RCC 7860 (cell line): ENCODE data around the gene PIP5K1C.

Source experiments
- DNase-seq: peaks from one replicate; pipeline ENCODE4 v3.0.0-alpha.2; 2015; ENCODE audit warnings: low spot score
- FAIRE-seq: peaks from 2 replicates; lab custom pipeline; 2012; peaks lifted over from hg19 to GRCh38; lab: Jason Lieb, UNC

Gene PIP5K1C

GRCh38 chr19:3722443-3723109 lies 22.3 kb upstream of the PIP5K1C start:
- DNase-seq: no peak
- no peak for FAIRE-seq

- FAIRE-seq (no peak), DNase-seq (no peak)
These were observed 21.7 kb upstream of the PIP5K1C start for GRCh38 chr19:3721887-3722442.

GRCh38 chr19:3721131-3721886 lies 21.0 kb upstream of the PIP5K1C start:
- DNase-seq (peak; percentile 46), FAIRE-seq (no peak)

- no peak for DNase-seq
- FAIRE-seq: no peak
These were observed 20.2 kb upstream of the PIP5K1C start for GRCh38 chr19:3720349-3720917.

GRCh38 chr19:3719868-3720267 lies 19.6 kb upstream of the PIP5K1C start:
- DNase-seq: no peak

GRCh38 chr19:3716147-3716668 lies 15.9 kb upstream of the PIP5K1C start:
- no peak for FAIRE-seq
- no peak for DNase-seq

More at GRCh38 chr19:3719868-3720267, 19.6 kb upstream of the PIP5K1C start:
- FAIRE-seq: no peak

GRCh38 chr19:3712663-3713611 lies 12.7 kb upstream of the PIP5K1C start:
- DNase-seq (no peak), FAIRE-seq (no peak)

- DNase-seq (peak; percentile 66), FAIRE-seq (no peak)
These were observed 10.1 kb upstream of the PIP5K1C start for GRCh38 chr19:3710265-3710812.

- FAIRE-seq (no peak), DNase-seq (no peak)
These were observed 8.1 kb upstream of the PIP5K1C start, which contains the start of gene TJP3 for GRCh38 chr19:3708207-3708931. TSS of gene TJP3 (plus strand) at chr19:3708384. CDS start at chr19:3728433, 20,049 bp downstream.

GRCh38 chr19:3707868-3708206 lies 7.6 kb upstream of the PIP5K1C start:
- FAIRE-seq: no peak
- no peak for DNase-seq

GRCh38 chr19:3701200-3701599 lies 932 bp upstream of the PIP5K1C start:
- FAIRE-seq (no peak), DNase-seq (no peak)

GRCh38 chr19:3699741-3700241 lies 477 bp downstream of the PIP5K1C start:
- FAIRE-seq: no peak
- no peak for DNase-seq

- peak; percentile 21 for DNase-seq
- no peak for FAIRE-seq
These were observed 1.1 kb downstream of the PIP5K1C start for GRCh38 chr19:3698974-3699740.

GRCh38 chr19:3698386-3698950 lies 1.8 kb downstream of the PIP5K1C start:
- FAIRE-seq (no peak), DNase-seq (no peak)

- no peak for FAIRE-seq
- DNase-seq: no peak
These were observed 2.4 kb downstream of the PIP5K1C start for GRCh38 chr19:3697671-3698385.

GRCh38 chr19:3697094-3697493 lies 3.2 kb downstream of the PIP5K1C start:
- FAIRE-seq (no peak), DNase-seq (no peak)

GRCh38 chr19:3696660-3696995 lies 3.6 kb downstream of the PIP5K1C start:
- FAIRE-seq (no peak), DNase-seq (no peak)
